Measurements from ENCODE around the gene RBP5. TPM values are rescaled to one million over a fixed set of nuclear protein-coding genes. Genes with fewer than 3 reads are reported as not detected.

RBP5 gene
- total and polyA plus RNA-seq, 9 of the 15 experiments (the other 6 are each of a cell fraction or from before 2014, with no cell fraction given) = 8.6 to 22.5 (median 11.4) TPM

- TF ChIP-seq CEBPG (CRISPR knock-in tag; IDR thresholded peaks at IDR 0.05) = peak; percentile 90
- TF ChIP-seq CEBPG (tag; conservative IDR thresholded peaks at IDR 0.05 in 1 of 2, IDR thresholded peaks at IDR 0.05 in 1 of 2) = peak; percentile 92 to 93
- peak; percentile 18; the same call in 1 of the 2 replicates for TF ChIP-seq ETV1 (tag; conservative IDR thresholded peaks at IDR 0.05; ENCODE audit: low read depth)
- peak; percentile 35 for TF ChIP-seq TAF9B (IDR thresholded peaks at IDR 0.05; ENCODE audit: partially characterized antibody)
- TF ChIP-seq EP300 (IDR thresholded peaks at IDR 0.05; ENCODE audit: low read length) = peak; percentile 62
- peak; percentile 83 to 93 (median 86) for TF ChIP-seq CTCF (IDR thresholded peaks at IDR 0.05 in 2 of 3, conservative IDR thresholded peaks at IDR 0.05 in 1 of 3; ENCODE audit: insufficient read depth in 2 of 3, low read depth in 1 of 3, low read length in 3 of 3)
- peak; percentile 36 for TF ChIP-seq PHF20 (IDR thresholded peaks at IDR 0.05; ENCODE audit: partially characterized antibody)
- TF ChIP-seq CREB1 (IDR thresholded peaks at IDR 0.05) = no peak
- no peak for TF ChIP-seq CREB1 (CRISPR knock-in tag; IDR thresholded peaks at IDR 0.05)
- TF ChIP-seq CTCFL (IDR thresholded peaks at IDR 0.05; ENCODE audit: borderline replicate concordance, insufficient read depth, low read depth, low read length, poor library complexity, severe bottlenecking) = peak; percentile 54
- TF ChIP-seq RB1 (IDR thresholded peaks at IDR 0.05; ENCODE audit: low read depth) = peak; percentile 35; the same call in 1 of the 2 replicates
- peak; percentile 52 for TF ChIP-seq GABPA (tag; conservative IDR thresholded peaks at IDR 0.05; ENCODE audit: low read depth)
- TF ChIP-seq SMARCE1 (IDR thresholded peaks at IDR 0.05) = peak; percentile 60
- TF ChIP-seq SP2 (IDR thresholded peaks at IDR 0.05; ENCODE audit: extremely low read depth, low read depth, low read length, poor library complexity, severe bottlenecking) = no peak
- TF ChIP-seq RHOXF2B (CRISPR knock-in tag; conservative IDR thresholded peaks at IDR 0.05) = no peak
- peak; percentile 79; the same call in 1 of the 2 replicates for TF ChIP-seq XRCC5 (IDR thresholded peaks at IDR 0.05; ENCODE audit: low read depth, low read length)
- TF ChIP-seq EGR1 (conservative IDR thresholded peaks at IDR 0.05) = peak; percentile 58
- TF ChIP-seq PHF21A (IDR thresholded peaks at IDR 0.05; ENCODE audit: borderline replicate concordance, low read depth) = peak; percentile 16; the same call in 1 of the 2 replicates
- TF ChIP-seq U2AF1 (optimal IDR thresholded peaks at IDR 0.05; ENCODE audit: low read depth, low read length) = no peak
- TF ChIP-seq CSDE1 (IDR thresholded peaks at IDR 0.05) = no peak
- TF ChIP-seq TEAD4 (IDR thresholded peaks at IDR 0.05; ENCODE audit: low read length) = peak; percentile 27; the same call in 1 of the 2 replicates
- no peak for TF ChIP-seq TEAD4 (CRISPR knock-in tag; IDR thresholded peaks at IDR 0.05; ENCODE audit: borderline replicate concordance)
- 0 out of 2 replicates have a peak, but pooled peaks have one; percentile 27 for TF ChIP-seq ZNF766 (CRISPR knock-in tag; conservative IDR thresholded peaks at IDR 0.05)
- peak; percentile 34; the same call in 1 of the 2 replicates for TF ChIP-seq IRF9 (tag; IDR thresholded peaks at IDR 0.05)
Measured at GRCh38 chr12:7108796-7109571, 19.7 kb downstream of the RBP5 start, which contains the start of gene C1RL (continued).
